Measurements from ENCODE around the gene OR4K2. TPM values are rescaled to one million over a fixed set of nuclear protein-coding genes. Genes with fewer than 3 reads are reported as not detected.
"Not testable (repeated sequence)": the region's sequence is repeated elsewhere in the genome, so short reads cannot be mapped to it uniquely, and the experiment has no call there.

Gene OR4K2
- total RNA-seq, 2 experiments from 2014 or later: not detected

DNA sequence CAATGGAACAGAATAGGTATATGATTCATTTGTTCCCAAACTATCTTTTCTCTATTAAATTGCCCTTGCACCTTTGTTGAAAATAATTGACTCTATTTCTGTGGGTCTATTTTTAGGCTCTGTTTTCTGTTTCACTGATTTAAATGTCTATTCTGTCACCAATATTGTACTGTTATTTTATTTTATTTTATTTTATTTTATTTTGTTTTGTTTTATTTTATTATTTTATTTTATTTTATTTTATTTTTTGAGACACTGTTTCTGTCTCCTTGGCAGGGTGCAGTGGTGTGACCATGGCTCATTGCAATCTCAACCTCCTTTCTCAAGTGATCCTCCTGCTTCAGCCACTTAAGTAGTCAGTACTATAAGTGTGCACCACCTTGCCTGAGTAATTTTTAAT, 36.5 kb upstream of the OR4K2 start:
- POLR2A ChIA-PET: no interaction called here

DNA sequence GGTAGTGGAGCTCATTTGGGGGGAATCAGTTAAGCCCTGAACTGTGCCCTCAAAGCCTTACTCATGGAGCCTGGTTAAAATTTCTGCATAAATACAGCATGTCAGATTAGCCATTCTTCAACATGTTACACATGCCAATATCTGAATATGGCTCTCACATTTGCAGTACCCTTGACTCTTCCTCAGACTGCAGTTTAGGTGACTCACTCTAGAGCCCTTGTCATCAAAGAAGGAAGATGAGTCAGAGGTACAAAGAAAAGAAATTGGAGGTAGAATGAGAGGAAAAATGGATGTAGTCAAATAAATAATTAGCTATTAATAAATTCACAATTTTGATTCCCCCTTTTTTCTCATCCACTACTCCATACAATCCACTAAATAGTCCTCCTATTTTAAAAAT, 23.6 kb upstream of the OR4K2 start:
- Mint-ChIP-seq H3K27me3 (peaks cover 13% of the 10 kb centered on the region), H3K9me3 (no peaks in the 10 kb centered on the region), H3K4me1 (ENCODE audit: low read depth) (no peaks in the 10 kb centered on the region), H3K36me3 (ENCODE audit: low read depth) (no peaks in the 10 kb centered on the region), H3K27ac (no peak overlapping the region), H3K4me3 (no peak overlapping the region)
- no peaks in the 10 kb centered on the region for H3K27me3 ChIP-seq (ENCODE audit: control insufficient read depth in 1 of 2, insufficient read depth in 2 of 2, low read length in 2 of 2)
- H3K36me3 ChIP-seq (ENCODE audit: insufficient read depth, low read length): no peaks in the 10 kb centered on the region
- H3K27ac ChIP-seq (ENCODE audit: low read depth in 1 of 2, low read length in 2 of 2): no peak overlapping the region
- ChIA-PET POLR2A (no interaction called here), CTCF (interaction anchor here (1.0 kb wide), 1 partner anchor 9 kb away, joined by 3 read pairs; no protein-coding TSS in a partner anchor)
- no peak for ATAC-seq (ENCODE audit: poor library complexity)
- no peak for DNase-seq
- peaks cover 0 to 4% of the 10 kb centered on the region in 2 experiments for H3K9me3 ChIP-seq (ENCODE audit: control insufficient read depth in 1 of 2, insufficient read depth in 1 of 2, low read length in 2 of 2)
- no peak overlapping the region for H3K4me3 ChIP-seq (ENCODE audit: low read length)
- H3K4me1 ChIP-seq (ENCODE audit: insufficient read depth, low read length): no peaks in the 10 kb centered on the region
- intact Hi-C loops (cut with DNase I, micrococcal nuclease): no loop called here
- no peak for TF ChIP-seq CTCF (IDR thresholded peaks at IDR 0.05)

More for the DNA sequence above, 36.5 kb upstream of the OR4K2 start:
- Histone ChIP-seq H3K9me3 (ENCODE audit: control insufficient read depth in 1 of 2, insufficient read depth in 1 of 2, low read length in 2 of 2) (peaks cover 4 to 8% of the 10 kb centered on the region in 2 experiments), H3K36me3 (ENCODE audit: insufficient read depth, low read length) (no peaks in the 10 kb centered on the region), H3K4me3 (ENCODE audit: low read length) (no peak overlapping the region), H3K4me1 (ENCODE audit: insufficient read depth, low read length) (no peaks in the 10 kb centered on the region), H3K27ac (ENCODE audit: low read depth in 1 of 2, low read length in 2 of 2) (no peak overlapping the region), H3K27me3 (ENCODE audit: control insufficient read depth in 1 of 2, insufficient read depth in 2 of 2, low read length in 2 of 2) (no peaks in the 10 kb centered on the region)
- Mint-ChIP-seq H3K4me1 (ENCODE audit: low read depth) (no peaks in the 10 kb centered on the region), H3K27me3 (peaks cover 4% of the 10 kb centered on the region), H3K4me3 (no peak overlapping the region), H3K9me3 (peaks cover under 1% of the 10 kb centered on the region), H3K27ac (no peak overlapping the region), H3K36me3 (ENCODE audit: low read depth) (no peaks in the 10 kb centered on the region)
- CTCF ChIA-PET: no interaction called here
- ATAC-seq (ENCODE audit: poor library complexity) (no peak), DNase-seq (no peak)
- intact Hi-C loops (cut with DNase I, micrococcal nuclease): no loop called here
- no peak for TF ChIP-seq CTCF (IDR thresholded peaks at IDR 0.05)

DNA sequence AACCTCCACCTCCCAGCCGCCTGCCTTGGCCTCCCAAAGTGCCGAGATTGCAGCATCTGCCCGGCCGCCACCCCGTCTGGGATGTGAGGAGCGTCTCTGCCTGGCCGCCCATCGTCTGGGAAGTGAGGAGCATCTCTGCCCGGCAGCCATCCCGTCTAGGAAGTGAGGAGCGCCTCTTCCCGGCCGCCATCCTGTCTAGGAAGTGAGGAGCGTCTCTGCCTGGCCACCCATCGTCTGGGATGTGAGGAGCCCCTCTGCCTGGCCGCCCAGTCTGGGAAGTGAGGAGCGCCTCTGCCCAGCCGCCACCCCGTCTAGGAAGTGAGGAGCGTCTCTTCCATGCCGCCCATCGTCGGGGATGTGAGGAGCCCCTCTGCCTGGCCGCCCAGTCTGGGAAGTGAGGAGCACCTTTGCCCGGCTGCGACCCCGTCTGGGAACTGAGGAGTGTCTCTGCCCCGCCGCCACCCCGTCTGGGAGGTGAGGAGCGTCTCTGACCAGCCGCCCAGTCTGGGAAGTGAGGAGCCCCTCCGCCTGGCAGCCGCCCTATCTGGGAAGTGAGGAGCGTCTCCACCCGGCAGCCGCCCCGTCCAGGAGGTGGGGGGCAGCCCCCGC, 8.8 kb upstream of the OR4K2 start:
- H3K36me3 ChIP-seq (ENCODE audit: insufficient read depth, low read length); ATAC-seq (ENCODE audit: poor library complexity); H3K36me3 Mint-ChIP-seq (ENCODE audit: low read depth); H3K9me3 Mint-ChIP-seq; DNase-seq; H3K4me1 Mint-ChIP-seq (ENCODE audit: low read depth); intact Hi-C loops (cut with DNase I, micrococcal nuclease); H3K4me3 ChIP-seq (ENCODE audit: low read length); H3K27ac ChIP-seq (ENCODE audit: low read depth in 1 of 2, low read length in 2 of 2); H3K4me1 ChIP-seq (ENCODE audit: insufficient read depth, low read length); CTCF ChIA-PET; H3K4me3 Mint-ChIP-seq; H3K27me3 Mint-ChIP-seq; POLR2A ChIA-PET; H3K27me3 ChIP-seq (ENCODE audit: control insufficient read depth in 1 of 2, insufficient read depth in 2 of 2, low read length in 2 of 2); H3K27ac Mint-ChIP-seq: not testable (repeated sequence)
- H3K9me3 ChIP-seq (ENCODE audit: control insufficient read depth in 1 of 2, insufficient read depth in 1 of 2, low read length in 2 of 2): peaks cover 0 to 15% of the 10 kb centered on the region in 2 experiments

DNA sequence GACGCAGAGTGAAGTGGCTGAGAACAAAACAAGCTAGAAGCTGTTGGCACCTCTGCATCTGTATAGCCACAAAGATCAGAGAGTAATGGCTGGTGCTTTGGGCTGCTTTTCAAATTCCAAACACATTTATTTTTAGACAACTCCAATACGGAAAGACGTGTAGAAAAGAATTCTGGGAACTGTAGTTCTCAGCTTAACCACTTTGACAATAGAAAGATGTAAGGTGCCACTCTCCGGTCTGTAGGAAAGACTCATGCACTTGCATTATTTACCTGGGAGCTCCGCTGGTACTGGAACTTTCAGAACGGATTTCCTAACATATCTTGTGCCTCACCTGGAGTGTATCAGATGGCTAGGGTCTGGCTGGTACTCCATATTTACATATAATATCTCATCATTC, 1.8 kb upstream of the OR4K2 start:
- Histone ChIP-seq H3K27ac (ENCODE audit: low read depth in 1 of 2, low read length in 2 of 2) (no peak overlapping the region), H3K36me3 (ENCODE audit: insufficient read depth, low read length) (no peaks in the 10 kb centered on the region), H3K9me3 (ENCODE audit: control insufficient read depth in 1 of 2, insufficient read depth in 1 of 2, low read length in 2 of 2) (no peaks in the 10 kb centered on the region), H3K4me1 (ENCODE audit: insufficient read depth, low read length) (no peaks in the 10 kb centered on the region), H3K27me3 (ENCODE audit: control insufficient read depth in 1 of 2, insufficient read depth in 2 of 2, low read length in 2 of 2) (no peaks in the 10 kb centered on the region), H3K4me3 (ENCODE audit: low read length) (no peak overlapping the region)
- H3K4me3 Mint-ChIP-seq: no peak overlapping the region
- intact Hi-C loops (cut with DNase I, micrococcal nuclease): no loop called here
- no peaks in the 10 kb centered on the region for H3K9me3 Mint-ChIP-seq
- H3K36me3 Mint-ChIP-seq (ENCODE audit: low read depth): no peaks in the 10 kb centered on the region
- POLR2A ChIA-PET: no interaction called here
- DNase-seq (no peak), ATAC-seq (ENCODE audit: poor library complexity) (no peak)
- no peaks in the 10 kb centered on the region for H3K27me3 Mint-ChIP-seq
- H3K27ac Mint-ChIP-seq: no peak overlapping the region
- TF ChIP-seq CTCF (IDR thresholded peaks at IDR 0.05): no peak
- CTCF ChIA-PET: interaction anchor here (0.8 kb wide), 1 partner anchor 46 kb away, joined by 3 read pairs; no protein-coding TSS in a partner anchor
- no peaks in the 10 kb centered on the region for H3K4me1 Mint-ChIP-seq (ENCODE audit: low read depth)
